Lower leg skin (tissue), 3 donors: ENCODE data around the gene DDX51.

ENCODE experiments used
- POLR2A ChIP-seq, 2 donors: fragments of 450-650 bp; IDR thresholded peaks; one replicate each; pipeline ENCODE4 v1.6.1; 2016 to 2017; ENCODE audit warnings: antibody characterized with exemption in 2 of 2, mild to moderate bottlenecking in 1 of 2, moderate library complexity in 1 of 2
- TF ChIP-seq, protein P1 (sequence below), 3 donors: fragments of 450-650 bp; IDR thresholded peaks; one replicate each; pipeline ENCODE4 v1.5.1; 2016; ENCODE audit warnings: antibody characterized with exemption in 3 of 3, mild to moderate bottlenecking in 3 of 3, moderate library complexity in 2 of 3

DNA sequence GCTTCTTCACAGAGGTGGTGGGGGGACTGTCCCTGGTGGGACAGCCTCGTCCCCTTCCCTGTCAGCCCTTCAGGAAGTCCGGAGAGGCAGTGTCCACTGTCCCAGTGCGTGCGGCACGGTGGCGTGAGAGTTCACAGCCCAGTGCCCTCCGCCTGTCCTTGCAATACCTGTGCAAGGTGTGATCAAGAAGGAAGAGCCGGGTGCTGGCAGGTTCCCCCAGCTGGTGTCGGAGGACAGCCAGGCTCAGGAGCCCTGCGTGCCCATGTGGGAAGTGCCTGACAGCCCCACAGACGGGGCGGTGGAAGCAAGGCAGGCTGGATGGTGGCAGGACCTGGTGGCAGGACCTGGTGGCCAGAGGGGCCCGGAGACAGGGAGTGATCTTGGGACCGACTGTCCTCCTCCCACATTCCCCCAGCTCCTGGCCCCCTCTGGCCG lies 16.5 kb upstream of the DDX51 start:
- TF ChIP-seq POLR2A (IDR thresholded peaks at IDR 0.05), result no peak
- TF ChIP-seq, protein P1, sequence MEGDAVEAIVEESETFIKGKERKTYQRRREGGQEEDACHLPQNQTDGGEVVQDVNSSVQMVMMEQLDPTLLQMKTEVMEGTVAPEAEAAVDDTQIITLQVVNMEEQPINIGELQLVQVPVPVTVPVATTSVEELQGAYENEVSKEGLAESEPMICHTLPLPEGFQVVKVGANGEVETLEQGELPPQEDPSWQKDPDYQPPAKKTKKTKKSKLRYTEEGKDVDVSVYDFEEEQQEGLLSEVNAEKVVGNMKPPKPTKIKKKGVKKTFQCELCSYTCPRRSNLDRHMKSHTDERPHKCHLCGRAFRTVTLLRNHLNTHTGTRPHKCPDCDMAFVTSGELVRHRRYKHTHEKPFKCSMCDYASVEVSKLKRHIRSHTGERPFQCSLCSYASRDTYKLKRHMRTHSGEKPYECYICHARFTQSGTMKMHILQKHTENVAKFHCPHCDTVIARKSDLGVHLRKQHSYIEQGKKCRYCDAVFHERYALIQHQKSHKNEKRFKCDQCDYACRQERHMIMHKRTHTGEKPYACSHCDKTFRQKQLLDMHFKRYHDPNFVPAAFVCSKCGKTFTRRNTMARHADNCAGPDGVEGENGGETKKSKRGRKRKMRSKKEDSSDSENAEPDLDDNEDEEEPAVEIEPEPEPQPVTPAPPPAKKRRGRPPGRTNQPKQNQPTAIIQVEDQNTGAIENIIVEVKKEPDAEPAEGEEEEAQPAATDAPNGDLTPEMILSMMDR (IDR thresholded peaks at IDR 0.05), result no peak
